C1 segment of cervical spinal cord (tissue), 14 donors: ENCODE data around the gene LGALS7B.
"Not testable (repeated sequence)": the region's sequence is repeated elsewhere in the genome, so short reads cannot be mapped to it uniquely, and the experiment has no call there.

Experiments used
- DNase-seq, 14 donors: peaks; one replicate each; lab custom pipeline; 2025; lab: John Stamatoyannopoulos, UW

The LGALS7B gene

DNA sequence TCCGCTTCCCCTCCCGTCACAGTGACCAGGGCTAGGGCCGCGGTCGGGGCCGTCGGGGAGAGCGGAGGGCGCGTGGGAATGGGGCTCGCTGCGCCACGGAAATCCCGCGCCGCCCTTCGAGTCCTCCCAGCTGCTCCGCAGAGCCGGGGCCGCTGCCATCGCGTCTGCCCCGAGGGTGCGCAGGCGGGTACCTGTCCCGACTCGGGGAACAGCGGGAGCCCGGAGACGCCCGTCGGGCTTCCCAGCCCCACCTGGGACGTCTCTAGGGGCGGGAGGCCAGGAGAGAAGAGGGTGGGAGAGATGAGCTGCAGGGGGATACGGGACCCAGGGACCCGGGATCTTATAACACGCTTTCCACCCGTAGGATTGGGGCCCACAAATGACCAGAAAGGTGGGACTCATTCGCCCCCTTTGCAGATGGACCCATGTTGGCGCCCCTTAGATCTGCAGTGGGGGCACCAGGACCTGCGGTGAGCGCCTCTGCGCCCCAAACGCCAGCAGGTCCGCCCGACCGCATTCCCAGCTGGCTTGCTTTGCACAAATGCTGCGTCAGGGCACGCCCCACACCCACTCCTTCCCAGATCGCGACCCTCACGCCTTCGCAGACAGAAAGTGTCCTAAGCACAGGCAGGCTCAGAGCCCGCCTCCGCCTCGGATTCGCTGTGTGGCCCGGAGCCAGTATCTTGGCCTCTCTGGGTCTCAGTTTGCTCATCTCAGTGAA lies 18.6 kb upstream of the LGALS7B start:
- not testable (repeated sequence) for DNase-seq

DNA sequence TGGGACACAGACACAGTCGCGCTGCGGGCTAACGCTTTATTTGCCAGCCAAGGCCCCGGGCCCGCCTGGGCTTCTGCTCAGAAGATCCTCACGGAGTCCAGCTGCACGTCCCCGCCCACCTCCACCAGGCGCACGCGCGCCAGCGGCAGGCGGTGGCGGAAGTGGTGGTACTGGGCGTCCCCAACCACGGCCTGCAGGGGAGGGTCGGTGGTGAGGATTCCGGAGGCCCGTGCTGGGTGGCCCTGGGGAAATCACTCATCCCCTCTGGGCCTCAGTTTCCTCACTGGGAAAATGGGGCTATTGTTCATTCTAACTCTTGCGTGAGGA lies 18.1 kb upstream of the LGALS7B start:
- DNase-seq: not testable (repeated sequence)

DNA sequence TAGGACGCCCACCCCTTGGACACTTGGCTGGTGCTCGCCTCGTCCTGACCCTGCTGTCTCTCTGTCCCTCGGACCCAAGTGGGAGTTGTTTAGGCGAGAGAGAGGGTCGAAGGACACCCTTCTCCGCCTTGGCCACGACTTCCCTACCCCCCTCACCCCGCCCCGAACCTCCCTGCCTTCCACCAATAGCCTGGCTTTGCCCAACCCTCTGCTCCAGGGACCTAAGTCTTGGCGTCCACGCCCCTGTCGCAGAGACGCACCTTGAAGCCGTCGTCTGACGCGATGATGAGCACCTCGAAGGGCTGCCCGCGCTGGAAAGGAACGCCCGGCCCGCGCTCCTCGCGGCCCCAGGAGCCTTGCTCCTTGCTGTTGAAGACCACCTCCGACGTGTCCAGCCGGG lies 17.4 kb upstream of the LGALS7B start:
- DNase-seq: not testable (repeated sequence)

DNA sequence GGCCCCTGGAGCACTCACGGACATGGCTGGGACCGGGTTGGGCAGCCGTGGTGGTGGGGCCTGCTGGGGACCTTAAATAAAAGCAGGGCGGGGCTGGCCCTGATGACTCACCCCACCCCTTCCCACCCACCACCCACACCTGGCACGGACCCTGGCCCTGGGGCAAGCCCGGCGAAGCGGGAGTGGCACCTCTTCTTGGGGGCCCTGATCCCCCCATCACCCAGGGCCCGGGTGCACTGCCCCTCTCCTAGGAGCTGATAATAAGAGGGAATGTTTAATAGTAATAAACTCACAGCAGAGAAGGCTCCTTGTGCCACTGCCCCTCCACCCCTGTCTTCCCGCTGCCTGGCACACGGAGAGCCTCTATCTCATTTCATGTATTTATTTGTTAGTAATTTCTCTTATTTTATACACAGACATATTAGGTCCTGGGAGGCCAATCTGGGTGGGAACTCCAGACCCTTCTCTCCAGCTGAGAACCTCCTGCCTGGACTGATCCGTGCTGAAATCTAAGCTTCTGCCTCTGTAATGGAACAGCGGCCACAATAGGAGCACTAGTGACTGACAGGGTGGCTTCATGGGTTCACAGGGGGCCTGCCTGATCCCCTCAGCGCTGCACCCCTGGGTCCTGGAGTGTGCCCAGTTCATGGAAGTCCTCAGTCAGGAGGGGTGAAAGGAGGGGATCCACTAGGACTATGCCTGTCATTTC lies 15.4 kb upstream of the LGALS7B start, which contains the start of gene LGALS7:
TSS of gene LGALS7 (minus strand) at position 49 of the 709 bp plus-strand sequence. CDS start at position 24, 25 bp downstream.
- no peak for DNase-seq

GRCh38 chr19:38774181-38774950 lies 14.6 kb upstream of the LGALS7B start:
- DNase-seq: no peak

DNA sequence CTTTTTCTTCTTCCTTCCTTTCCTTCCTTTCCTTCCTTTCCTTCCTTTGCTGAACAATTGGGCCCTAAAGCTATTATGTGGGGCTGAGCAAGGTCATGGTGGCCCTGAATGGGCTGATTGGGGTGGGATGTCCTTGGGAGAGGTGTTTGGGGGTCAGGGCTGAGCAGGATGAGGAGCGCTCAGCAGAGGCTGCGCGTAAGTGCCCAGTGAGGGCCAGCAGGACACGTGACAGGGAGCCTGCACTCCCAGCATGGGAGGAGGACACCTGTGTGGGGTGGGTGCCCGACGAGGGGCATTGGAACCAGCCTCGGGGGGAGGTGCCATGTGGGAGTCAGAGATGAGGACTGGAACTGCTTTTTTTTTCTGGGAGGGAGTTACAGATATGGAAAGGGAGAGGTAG lies 10.3 kb upstream of the LGALS7B start:
- no peak for DNase-seq

GRCh38 chr19:38780443-38780842 lies 8.6 kb upstream of the LGALS7B start:
- no peak for DNase-seq

GRCh38 chr19:38781058-38781457 lies 7.9 kb upstream of the LGALS7B start:
- DNase-seq: no peak

GRCh38 chr19:38782212-38782611 lies 6.8 kb upstream of the LGALS7B start:
- DNase-seq: not testable (repeated sequence)

- DNase-seq: no peak
These were observed 4.8 kb upstream of the LGALS7B start for GRCh38 chr19:38784224-38784623.

DNA sequence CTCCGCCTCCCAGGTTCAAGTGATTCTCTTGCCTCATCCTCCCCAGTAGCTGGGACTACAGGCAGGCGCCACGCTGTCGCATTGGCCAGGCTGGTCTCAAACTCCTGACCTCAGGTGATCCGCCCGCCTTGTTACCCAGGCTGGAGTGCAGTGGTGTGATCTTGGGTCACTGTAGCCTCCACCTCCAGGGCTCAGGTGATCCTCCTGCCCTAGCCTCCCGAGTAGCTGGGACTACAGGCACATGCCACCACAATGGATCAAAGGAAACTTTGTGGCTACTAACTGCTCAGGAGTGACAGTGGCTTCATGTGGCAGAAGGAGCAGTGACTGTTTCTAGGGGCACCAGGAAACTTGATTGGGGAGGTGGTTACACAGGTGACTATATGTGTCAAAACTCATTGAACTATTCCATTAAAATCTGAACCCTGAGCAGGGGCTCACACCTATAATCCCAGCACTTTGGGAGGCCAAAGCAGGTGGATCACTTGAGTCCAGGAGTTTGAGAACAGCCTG lies 3.8 kb upstream of the LGALS7B start:
- no peak for DNase-seq

DNA sequence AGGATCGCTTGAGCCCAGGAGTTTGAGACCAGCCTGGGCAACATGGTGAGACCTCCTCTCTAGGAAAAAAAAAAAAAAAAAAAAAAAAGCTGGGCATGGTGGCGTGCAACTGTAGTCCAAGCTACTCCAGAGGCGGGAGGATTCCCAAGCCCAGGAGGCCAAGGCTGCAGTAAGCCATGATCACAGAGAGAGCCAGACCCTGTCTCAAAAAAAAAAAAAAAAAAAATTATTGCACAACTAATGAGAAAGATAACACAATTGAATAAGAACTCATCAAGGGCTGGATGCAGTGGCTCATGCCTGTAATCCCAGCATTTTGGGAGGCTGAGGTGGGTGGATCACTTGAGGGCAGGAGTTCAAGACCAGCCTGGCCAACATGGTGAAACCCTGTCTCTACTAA lies 2.9 kb upstream of the LGALS7B start:
- DNase-seq: not testable (repeated sequence)

DNA sequence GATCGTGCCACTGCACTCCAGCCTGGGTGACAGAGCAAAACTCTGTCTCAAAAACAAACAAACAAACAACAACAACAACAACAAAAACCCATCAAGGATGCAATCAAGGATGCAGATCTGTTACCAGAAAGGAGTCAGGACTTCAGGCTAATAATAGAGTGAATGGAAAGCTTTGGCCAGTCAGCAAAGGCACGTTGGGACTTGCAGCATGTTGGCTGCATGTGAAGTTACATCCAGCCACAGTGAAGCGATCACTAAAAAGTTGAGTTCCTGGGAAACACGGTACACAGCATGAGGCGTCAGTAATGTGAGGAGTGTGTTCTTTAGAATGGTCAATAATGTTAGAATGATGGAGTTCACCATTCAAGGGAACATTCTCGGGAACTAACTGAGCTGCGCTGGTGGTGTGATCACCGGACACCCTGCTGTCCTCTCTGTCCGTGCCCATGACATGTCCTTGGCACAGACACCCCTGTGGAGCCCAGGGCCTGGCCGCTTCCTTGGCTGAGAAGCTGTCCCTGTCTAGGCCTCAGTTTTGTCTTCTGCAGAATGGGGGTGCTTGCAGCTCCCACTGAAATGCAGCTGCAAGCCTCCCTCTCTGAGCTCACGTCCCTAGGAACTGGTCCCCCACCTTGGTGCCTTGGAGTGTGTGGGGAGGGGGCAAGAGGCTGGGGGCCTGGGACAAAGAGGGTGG lies 2.3 kb upstream of the LGALS7B start:
- DNase-seq: no peak

- not testable (repeated sequence) for DNase-seq
These were observed 1.8 kb downstream of the LGALS7B start for GRCh38 chr19:38790507-38791403.

DNA sequence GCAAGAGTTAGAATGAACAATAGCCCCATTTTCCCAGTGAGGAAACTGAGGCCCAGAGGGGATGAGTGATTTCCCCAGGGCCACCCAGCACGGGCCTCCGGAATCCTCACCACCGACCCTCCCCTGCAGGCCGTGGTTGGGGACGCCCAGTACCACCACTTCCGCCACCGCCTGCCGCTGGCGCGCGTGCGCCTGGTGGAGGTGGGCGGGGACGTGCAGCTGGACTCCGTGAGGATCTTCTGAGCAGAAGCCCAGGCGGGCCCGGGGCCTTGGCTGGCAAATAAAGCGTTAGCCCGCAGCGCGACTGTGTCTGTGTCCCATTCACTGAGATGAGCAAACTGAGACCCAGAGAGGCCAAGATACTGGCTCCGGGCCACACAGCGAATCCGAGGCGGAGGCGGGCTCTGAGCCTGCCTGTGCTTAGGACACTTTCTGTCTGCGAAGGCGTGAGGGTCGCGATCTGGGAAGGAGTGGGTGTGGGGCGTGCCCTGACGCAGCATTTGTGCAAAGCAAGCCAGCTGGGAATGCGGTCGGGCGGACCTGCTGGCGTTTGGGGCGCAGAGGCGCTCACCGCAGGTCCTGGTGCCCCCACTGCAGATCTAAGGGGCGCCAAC lies 2.6 kb downstream of the LGALS7B start:
- DNase-seq: not testable (repeated sequence)

- DNase-seq: peak in 1 of 14 donors; percentile 0
These were observed 3.5 kb downstream of the LGALS7B start for GRCh38 chr19:38792250-38793111.

DNA sequence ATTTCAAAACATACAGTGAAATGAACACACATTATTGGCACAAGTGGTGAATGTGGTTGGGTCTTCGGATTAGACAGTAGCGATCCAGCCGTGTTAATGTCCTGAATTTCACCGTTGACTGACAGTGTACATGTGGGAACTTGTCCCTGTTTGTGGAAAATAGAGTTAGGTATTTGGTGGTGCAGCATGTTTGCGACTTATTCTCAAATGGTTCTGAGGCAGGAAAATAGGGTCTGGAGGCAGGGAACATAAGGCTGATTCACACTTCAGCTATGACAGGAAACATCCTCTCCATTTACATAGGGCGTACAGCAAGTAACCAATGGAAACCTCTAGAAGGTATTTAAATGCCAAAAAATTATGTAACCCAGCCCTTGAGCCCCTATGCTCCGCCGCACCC lies 4.2 kb downstream of the LGALS7B start:
- no peak for DNase-seq

- no peak for DNase-seq
These were observed 4.7 kb downstream of the LGALS7B start for GRCh38 chr19:38793671-38794070.

DNA sequence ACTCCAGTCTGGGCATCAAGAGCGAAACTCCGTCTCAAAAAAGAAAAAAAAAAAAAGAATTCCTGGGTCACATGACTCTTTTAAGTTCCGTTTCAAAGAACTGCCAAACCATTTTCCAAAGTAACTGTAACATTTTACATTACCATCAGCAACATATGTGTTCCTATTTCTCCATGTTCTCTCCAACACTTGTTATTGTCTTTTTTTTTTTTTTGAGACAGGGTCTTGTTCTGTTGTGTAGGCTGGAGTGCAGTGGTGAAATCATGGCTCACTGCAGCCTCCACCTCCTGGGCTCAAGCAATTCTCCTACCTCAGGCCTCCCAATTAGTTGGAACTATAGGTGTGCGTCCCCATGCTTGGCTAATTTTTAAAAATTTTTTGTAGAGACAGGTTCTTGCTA lies 6.5 kb downstream of the LGALS7B start:
- no peak for DNase-seq
